Astrocyte (in vitro differentiated cells and primary cell): Measurements from ENCODE around the gene LRRC15.

ENCODE experiments used
- CTCF ChIP-seq: IDR thresholded peaks from 2 replicates; pipeline ENCODE4 v1.5.1; 2011; ENCODE audit warnings: low read depth, mild to moderate bottlenecking, inconsistent platforms, low read length, moderate library complexity; ENCODE audit not compliant: insufficient read depth
- EZH2 ChIP-seq: IDR thresholded peaks from 2 replicates; pipeline ENCODE4 v1.6.1; 2012; ENCODE audit warnings: mild to moderate bottlenecking, low read length, inconsistent platforms; ENCODE audit not compliant: insufficient read depth

GRCh38 chr3:194382892-194383223 is 13.3 kb upstream of the LRRC15 start:
- TF ChIP-seq CTCF (no peak), EZH2 (no peak)
